GM10847 (cell line): Measurements from ENCODE around the gene PLPP7.

Experiments used
- POLR2A ChIP-seq: IDR thresholded peaks from 2 replicates; pipeline ENCODE4 v1.6.1; 2011; ENCODE audit not compliant: insufficient read length; ENCODE audit errors: extremely low read depth

PLPP7 gene

GRCh38 chr9:131306397-131307004 lies 17.0 kb downstream of the PLPP7 start:
- no peak for TF ChIP-seq POLR2A

- TF ChIP-seq POLR2A, result no peak
Measured at GRCh38 chr9:131307974-131308373, 18.5 kb downstream of the PLPP7 start.

- no peak for TF ChIP-seq POLR2A
Measured at GRCh38 chr9:131308452-131308851, 18.9 kb downstream of the PLPP7 start.

- no peak for TF ChIP-seq POLR2A
Measured at GRCh38 chr9:131308906-131309529, 19.5 kb downstream of the PLPP7 start.

- TF ChIP-seq POLR2A, result no peak
Measured at GRCh38 chr9:131309530-131310276, 20.2 kb downstream of the PLPP7 start.

- no peak for TF ChIP-seq POLR2A
Measured at GRCh38 chr9:131310833-131311554, 21.5 kb downstream of the PLPP7 start.

- no peak for TF ChIP-seq POLR2A
Measured at GRCh38 chr9:131312246-131312645, 22.7 kb downstream of the PLPP7 start.

GRCh38 chr9:131312822-131313770 lies 23.6 kb downstream of the PLPP7 start:
- no peak for TF ChIP-seq POLR2A

- TF ChIP-seq POLR2A, result no peak
Measured at GRCh38 chr9:131318231-131319085, 28.9 kb downstream of the PLPP7 start.

- no peak for TF ChIP-seq POLR2A
Measured at GRCh38 chr9:131319486-131319885, 30.0 kb downstream of the PLPP7 start.

- no peak for TF ChIP-seq POLR2A
Measured at GRCh38 chr9:131320031-131320685, 30.6 kb downstream of the PLPP7 start.

GRCh38 chr9:131323629-131324028 lies 34.1 kb downstream of the PLPP7 start:
- TF ChIP-seq POLR2A, result no peak
